ENCODE results near the gene PCP4.

The PCP4 gene

GRCh38 chr21:39924577-39925308, 57.5 kb downstream of the PCP4 start:
- no peak for DNase-seq

- no peak for DNase-seq
Measured at GRCh38 chr21:39927304-39927886, 60.2 kb downstream of the PCP4 start.

DNA sequence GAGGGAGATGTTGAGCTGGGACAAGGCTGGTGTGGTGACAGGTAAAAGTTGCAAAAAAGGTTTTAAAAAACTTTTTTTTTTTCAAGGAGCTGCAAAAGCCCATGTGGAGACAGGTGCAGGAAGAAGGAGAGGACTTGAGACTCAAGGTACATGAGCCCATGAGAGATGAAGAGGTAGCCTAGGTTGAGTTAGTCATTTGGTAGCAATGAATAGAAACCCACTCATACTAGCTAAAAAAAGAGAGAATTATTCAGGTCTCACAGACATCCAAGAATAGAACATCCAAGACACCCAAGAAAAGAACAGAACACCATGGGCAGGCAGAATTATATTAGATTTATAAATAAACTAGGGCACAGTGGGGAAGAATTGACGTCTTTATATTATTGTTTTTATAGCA, 65.1 kb downstream of the PCP4 start:
- DNase-seq = no peak

- DNase-seq = no peak
Measured at GRCh38 chr21:39934895-39935294, 67.7 kb downstream of the PCP4 start.

- DNase-seq = no peak
Measured at GRCh38 chr21:39935716-39936115, 68.5 kb downstream of the PCP4 start.

GRCh38 chr21:39938086-39938625, 70.9 kb downstream of the PCP4 start:
- DNase-seq = no peak

GRCh38 chr21:39946199-39946598, 79.0 kb downstream of the PCP4 start:
- no peak for DNase-seq

GRCh38 chr21:39947031-39947430, 79.8 kb downstream of the PCP4 start:
- no peak for DNase-seq

DNA sequence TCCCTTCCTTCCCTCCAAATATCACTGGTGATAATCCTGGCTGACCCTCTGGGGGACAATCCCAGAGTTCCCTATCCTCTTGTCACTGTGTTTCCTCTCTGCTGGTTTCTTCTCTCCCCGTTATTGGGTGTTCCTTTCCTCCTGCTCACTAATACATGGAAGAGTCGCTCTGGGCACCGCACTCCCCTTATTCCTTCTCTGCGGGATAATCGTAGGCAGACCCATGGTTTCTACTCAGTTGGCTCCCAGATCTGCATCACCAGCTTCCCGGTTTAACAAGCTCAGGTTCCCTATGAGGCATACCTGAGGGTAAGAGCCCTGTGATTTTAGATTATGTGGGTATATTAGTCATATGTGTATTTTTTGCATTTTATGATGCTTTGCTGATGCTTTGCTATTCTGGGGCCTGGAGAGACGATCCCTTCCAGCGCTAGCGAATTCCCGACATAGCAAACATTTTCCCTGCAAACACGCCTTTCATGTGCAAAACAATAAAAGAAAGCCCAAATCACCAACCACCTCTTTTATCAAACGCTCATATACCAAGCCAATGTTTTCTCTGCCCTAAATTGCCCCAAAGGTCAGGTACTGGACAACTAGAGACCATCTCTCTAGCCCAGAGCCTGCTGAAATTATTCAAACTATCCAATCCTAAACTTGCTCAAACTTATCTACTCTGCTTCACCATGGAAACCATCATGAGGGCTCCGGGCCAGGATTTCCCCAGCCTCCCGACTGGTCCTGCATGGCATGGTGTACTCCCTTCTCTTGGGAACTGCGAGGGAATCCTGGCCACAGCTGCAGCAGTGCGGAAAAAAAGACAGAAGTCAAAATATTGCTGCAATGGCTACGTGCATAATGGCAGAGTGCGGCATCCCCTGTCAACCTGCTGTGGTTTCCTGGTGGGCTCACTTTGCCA, 84.2 kb downstream of the PCP4 start:
- no peak for DNase-seq

DNA sequence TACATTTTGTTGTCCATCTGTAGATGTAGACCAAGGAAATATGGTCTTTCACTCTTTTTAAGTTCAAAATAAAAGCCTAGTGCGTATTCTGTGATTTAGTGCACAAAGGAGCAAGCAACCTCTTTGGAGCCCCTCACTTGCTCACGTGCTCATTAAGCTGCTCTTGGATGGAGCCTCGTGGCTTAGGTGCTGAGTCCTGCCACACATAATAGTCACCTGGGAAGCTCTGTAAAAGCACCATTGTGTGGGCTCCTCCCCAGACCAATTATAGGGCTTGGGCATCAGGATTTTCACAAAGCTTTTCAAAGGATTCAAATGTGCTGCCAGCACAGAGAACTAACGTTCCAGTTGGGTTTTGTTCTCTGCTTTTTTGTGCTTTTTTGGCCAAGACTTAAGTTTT, 85.0 kb downstream of the PCP4 start:
- no peak for DNase-seq

GRCh38 chr21:39954570-39954969, 87.3 kb downstream of the PCP4 start:
- no peak for DNase-seq

- no peak for DNase-seq
Measured at GRCh38 chr21:39955326-39955725, 88.1 kb downstream of the PCP4 start.

DNA sequence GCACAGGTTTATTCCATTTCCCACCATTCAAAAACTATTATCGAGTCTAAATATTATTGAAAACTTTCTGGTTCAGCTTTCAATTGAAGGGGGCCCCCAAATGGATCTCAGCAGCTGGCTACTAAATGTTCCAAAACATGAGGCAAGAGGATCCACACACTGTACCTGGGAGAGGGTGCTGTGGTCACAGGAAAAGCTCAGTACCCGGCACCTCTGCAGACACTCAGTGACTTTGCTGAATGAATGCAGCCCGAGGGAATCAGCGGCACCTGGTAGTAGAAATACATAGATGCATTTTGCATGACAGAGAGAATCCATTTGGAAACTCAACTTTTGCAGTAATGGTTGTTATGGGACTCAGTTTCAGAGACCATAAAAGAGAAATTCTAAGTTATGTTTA, 89.3 kb downstream of the PCP4 start:
- no peak for DNase-seq

DNA sequence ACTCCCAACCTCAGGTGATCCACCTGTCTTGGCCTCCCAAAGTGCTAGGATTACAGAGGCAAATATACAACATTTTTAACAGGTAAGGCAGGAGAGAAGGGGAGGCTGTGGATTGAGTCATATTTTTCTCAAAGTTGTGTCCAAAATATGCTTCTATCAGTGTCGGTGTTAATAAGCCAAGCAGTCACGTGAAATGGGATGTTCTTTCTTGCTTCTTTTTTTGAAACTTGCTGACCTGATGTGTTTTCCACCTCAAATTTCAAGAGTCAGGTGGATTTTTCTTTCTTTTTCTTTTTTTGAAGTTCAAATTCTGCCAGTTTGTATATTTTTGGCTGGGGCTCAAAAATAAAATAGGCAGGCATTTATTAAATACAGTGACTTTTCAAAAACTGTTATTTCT, 91.5 kb downstream of the PCP4 start:
- DNase-seq = no peak

GRCh38 chr21:39961251-39961650, 94.0 kb downstream of the PCP4 start:
- DNase-seq = no peak

GRCh38 chr21:39965026-39965425, 97.8 kb downstream of the PCP4 start:
- DNase-seq = no peak

DNA sequence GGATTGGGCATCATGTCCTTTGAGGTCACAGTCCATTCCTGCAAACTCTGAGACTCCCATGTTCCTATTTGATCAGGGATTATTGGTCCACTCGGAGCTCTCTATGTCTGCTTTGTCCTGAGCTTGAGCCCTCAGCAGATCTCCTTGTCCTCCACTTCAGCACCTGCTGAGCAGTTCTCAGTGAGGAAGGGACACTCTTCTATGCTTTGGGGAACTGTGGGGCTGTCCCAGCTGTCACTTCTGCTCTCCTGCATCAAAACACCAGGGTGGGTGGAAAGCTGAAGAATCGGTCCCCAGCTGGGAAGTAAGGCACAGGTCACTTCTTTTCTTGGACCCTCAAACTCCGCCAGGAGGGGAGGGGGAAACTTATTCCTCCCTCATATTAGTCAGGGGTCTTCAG, 99.5 kb downstream of the PCP4 start:
- no peak for DNase-seq

DNA sequence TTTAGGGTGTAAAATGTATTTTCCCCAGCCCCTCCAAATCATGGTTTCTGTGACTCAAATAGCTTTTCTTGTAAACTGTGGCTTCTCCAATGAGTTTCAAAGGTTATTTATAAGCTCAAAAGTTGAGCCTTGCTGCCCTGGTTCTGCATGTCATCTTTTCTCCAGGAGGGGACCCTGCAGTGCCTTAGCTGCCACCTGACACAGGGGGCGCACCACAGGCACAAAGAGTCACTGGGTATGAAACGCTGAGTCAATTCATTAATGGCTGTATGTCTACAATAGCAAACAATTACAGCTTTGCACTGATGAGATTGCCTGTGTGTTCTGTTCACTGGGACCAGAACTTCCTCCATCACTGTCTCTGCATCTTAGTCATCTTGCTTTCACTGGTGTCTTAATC, 100.8 kb downstream of the PCP4 start:
- DNase-seq = no peak

DNA sequence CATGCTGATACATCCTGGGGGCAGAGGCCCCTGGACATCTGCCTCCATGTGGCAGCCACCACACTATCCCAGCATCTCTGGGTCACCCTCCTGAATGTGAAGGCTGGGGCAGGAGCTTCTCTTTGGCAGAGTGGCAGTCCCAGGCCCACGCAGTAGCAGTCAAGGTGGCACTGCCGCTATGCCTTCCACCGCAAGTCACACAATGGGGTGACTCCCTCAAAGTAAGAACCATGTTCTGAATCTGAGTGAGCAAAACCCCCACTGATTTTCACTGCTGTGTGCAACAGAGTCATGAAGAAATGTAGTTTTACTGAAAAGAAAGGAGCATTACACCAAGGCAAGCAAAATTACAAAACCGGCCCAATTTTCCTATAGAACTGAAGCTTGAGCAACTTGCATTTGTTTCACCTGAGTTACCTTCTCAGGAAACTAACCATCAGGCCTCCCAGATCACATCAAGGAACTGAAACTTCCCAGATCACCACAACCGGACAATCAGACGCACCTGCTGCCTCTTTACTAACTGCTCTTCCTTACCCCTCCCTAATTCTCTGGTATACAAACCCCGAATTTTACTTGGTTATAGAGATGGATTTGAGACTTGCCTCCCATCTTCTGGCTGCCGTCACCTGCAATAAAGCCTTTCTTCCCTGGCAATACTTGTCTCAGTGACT, 102.6 kb downstream of the PCP4 start:
- DNase-seq = no peak

- no peak for DNase-seq
Measured at GRCh38 chr21:39971956-39972355, 104.7 kb downstream of the PCP4 start.

GRCh38 chr21:39972471-39972870, 105.2 kb downstream of the PCP4 start:
- no peak for DNase-seq

- DNase-seq = no peak
Measured at GRCh38 chr21:39972976-39973770, 105.9 kb downstream of the PCP4 start.

All from stimulated activated CD4-positive, alpha-beta T cell treated with anti-CD3 and anti-CD28 coated beads, Interleukin-4, amount 100 ng/mL, for 1 hour (primary cell).